ENCODE measurements around the gene EVX2.

EVX2 gene

DNA sequence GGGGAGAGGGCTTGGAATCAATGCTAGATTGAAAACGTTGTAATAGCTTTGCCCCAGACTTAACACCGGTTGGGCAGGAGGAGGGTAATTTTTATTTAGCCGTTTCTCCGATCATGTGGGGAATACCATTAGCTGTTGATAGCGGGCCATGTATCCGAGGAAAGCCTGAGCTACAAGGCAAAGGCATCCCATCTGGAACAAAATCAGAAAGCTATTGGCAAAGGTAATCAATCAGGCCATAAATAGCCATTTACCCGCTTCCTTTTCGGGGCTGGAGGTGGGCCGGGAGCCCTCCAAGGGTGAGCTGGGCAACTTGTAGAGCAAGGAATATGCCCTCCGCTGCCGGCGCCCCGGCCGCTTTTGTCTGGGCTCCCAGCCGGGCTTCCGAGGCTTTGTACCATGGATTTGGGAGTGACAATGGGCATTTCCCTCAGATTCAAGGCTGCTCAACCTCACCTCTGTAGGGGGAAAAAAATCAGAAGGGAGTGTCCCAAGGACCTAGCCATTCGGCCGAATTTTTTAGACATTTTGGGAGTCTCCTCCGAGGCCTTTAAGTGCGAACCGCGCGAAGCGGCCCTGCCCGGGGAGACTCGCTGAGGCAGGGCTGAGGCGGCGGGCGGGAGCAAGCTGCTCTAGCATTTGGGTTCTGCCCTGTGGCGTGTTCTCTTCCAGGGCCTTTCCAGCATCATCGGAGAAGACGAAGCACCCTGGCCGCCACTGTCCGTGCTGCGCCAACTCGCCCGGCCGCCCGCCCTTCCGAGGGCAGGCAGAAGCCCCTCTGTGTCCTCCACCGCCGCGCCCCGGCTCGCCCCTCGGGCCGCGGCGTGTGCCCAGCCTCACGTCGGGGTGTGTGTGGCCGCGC lies 37.7 kb upstream of the EVX2 start:
- no peak for DNase-seq

- DNase-seq: no peak
Observed at GRCh38 chr2:176120364-176121189, 36.8 kb upstream of the EVX2 start.

- DNase-seq: no peak
Observed at GRCh38 chr2:176118601-176119339, 35.0 kb upstream of the EVX2 start.

DNA sequence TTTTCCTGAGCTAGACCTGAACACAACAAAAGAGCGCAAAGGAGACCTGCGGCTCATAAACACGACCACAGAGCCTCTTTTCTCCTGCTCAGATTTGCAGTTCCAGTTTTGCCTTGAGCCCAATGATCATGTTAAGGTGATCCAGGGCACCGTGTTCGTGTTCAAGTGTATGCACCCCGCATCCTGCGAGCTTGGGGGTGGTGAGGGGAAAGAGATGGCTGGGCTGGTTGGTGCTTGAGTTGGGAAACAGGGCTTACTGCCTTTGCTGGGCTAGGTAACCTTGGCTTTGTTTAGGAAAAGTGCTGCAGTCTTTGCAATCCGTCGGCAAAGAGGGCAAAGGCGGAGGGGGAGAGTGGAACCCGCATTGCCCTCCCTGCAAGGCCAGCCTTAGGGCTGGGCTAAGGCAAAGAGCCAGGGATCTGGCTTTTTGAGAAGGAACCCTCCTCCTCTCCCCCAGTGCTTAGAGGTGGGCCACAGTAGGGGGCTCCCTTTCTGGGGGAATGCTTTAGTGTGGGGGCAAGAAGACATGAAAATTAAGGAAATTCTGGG lies 34.1 kb upstream of the EVX2 start:
- DNase-seq: no peak

DNA sequence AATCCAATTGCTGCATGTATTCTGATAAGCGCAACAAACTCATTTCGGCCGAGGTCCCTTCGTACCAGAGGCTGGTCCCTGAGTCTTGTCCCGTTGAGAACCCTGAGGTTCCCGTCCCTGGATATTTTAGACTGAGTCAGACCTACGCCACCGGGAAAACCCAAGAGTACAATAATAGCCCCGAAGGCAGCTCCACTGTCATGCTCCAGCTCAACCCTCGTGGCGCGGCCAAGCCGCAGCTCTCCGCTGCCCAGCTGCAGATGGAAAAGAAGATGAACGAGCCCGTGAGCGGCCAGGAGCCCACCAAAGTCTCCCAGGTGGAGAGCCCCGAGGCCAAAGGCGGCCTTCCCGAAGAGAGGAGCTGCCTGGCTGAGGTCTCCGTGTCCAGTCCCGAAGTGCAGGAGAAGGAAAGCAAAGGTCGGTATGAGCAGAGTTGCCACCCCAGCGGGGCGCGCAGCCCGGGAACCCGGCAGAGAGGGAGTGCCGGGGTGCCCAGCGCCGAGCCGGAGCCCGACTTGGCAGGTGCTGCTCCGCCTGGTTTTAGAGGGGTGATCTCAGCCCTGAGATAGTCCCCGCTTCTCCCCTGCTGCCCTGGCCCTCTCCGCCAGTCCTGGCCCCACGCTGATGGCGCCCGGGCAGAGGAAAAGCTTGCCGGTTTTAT lies 33.5 kb upstream of the EVX2 start:
- no peak for DNase-seq

GRCh38 chr2:176115883-176116813 lies 32.4 kb upstream of the EVX2 start, which contains the start of gene HOXD10:
HOXD10 (plus strand) TSS chr2:176116778; CDS start chr2:176116834, 56 bp downstream.
- DNase-seq: no peak

DNA sequence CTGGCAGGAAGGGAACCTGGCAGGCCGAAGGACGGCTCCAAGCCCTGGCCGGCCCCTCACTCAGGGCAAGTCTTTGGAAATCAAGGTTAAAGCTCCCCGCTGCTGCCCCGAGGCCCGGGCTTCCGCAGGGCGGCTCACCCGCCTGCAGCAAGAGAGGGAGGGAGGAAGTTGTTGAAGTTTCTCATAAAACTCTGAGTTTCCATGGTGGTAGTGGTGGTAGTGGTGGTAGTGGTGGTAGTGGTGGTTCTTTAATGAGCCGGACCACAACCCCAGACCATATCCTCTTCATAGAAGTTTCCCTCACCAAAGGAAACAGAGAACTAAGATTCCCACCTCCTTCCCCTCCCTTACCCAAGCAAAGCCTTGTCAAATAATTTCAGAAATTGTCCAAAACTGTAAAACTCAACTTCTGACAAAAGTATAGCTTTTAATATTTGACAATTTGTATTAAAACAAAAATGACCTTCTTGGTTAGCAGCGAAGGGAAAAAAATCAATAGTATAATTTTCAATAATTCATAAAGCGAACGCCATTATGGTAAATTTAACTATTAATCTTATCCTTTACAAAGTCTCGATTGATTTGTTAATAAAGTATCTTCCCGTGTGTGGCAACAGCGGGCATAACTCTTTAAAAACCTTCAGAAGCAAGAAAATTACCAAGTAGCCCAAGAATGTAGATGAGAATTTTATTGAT lies 31.3 kb upstream of the EVX2 start:
- DNase-seq: no peak

DNA sequence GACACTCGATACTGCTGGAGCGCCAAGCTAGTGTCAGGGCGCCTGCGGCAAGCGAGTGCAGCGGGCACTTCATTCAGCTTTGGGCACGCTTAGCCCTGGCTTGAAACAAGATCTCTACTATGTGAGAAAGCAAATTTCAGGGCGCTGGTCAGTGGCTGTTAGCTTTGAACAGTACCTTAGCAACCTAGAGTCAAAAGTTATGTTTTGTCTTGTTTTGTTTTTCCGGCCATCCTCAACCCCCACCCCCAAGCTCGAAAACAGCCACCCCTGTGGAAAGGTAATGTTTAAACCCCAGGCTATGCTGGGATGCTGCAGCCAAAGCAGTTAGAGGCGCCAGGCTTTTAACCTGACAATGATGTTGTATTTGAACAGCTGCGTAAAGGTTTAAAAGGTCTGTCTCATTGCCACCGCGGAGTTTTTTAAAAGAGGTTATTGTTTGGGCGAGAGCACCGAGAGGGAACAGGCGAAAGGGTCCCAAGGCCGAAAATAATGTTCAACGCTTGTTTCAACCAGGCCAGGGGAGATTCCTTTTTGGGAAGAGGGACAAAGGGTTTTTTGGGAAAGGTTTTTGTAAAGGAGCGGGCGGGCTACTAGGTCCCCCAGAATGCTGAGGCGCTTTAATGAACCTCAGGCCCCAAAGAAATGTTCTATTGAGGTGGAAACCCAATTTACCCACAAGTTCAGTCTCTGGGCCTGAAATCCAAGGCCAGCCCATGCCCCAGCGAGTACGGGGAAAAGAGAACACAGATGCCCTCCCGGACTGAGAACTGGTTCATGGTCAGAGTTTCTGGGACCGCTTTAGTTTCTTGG lies 30.6 kb upstream of the EVX2 start:
- no peak for DNase-seq

DNA sequence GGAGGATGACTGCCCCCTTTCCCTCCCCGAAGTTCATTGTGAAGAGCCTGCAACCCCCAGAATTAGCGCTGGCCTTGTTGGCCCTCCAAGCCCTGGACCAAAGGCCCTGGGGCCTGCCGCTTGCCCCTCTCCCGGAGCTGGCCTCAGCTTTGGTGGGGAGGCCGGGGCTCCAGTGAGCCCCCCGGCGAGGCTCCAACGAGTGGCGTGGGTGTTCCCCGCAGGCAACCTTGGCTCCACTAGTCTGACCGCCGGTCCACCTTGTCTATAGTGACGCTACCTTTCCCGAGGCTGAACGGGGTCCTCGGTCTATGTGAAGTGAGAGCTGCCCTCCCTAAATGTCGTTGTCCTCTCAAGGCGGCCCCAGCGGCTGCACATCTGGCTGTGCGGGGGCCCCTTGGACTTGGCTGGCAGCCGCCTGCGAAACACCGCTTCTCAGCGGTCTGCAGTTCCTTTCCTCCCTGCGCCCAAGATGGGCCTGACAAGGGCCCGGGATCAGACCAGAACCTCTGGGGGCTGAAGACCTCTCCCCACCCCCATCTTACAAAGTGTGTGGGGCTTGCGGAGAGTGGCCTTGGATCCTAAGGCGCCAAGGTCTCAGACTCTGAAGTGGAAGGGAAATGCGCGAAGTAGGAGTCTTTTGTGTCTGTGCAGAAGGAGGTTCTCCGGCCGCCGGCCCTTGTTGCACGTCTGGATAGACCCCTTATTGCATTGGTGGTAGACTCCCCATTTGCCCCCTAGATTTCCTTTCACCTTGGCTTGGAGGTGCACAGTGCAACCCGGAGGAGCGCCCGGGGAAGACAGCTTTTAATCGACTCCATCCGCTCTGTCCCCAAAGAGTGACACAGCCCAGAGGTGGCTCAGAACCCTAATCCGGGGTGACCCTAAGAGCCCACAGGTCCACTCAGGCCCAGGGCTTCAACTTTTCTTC lies 28.9 kb upstream of the EVX2 start:
- DNase-seq: no peak

- no peak for DNase-seq
Observed at GRCh38 chr2:176111846-176112374, 28.1 kb upstream of the EVX2 start.

DNA sequence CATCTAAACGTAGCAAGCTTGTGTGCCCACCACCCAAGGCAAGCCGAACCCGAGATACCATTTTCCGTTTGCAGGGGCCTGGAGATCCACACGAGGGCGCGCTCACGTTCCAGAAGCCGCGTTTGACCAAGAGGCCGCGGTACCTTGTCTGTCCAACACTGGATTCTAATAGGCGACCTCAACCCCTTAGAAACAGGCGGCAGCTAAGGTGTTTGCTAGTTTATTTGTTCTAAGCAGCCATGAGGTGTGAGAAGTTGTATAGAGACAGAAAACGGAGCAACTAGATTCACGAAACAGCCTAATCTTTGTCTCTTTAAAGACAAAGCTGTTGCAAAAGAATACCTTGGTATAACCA lies 27.5 kb upstream of the EVX2 start:
- DNase-seq: no peak

GRCh38 chr2:176110415-176111308 lies 26.9 kb upstream of the EVX2 start:
- DNase-seq: no peak

GRCh38 chr2:176109946-176110345 lies 26.2 kb upstream of the EVX2 start:
- no peak for DNase-seq

GRCh38 chr2:176109192-176109901 lies 25.6 kb upstream of the EVX2 start:
- no peak for DNase-seq

- DNase-seq: no peak
Observed at GRCh38 chr2:176107731-176108181, 24.0 kb upstream of the EVX2 start.
